ENCODE results near the gene CACNA1F.
A peak's percentile ranks its signal among the peaks of the same experiment; 100 is the strongest.
"Not testable (repeated sequence)": the region's sequence is repeated elsewhere in the genome, so short reads cannot be mapped to it uniquely, and the experiment has no call there.

CACNA1F gene

GRCh38 chrX:49192722-49193328 lies 40.3 kb downstream of the CACNA1F start:
- DNase-seq = peak; percentile 19

GRCh38 chrX:49191574-49192011 lies 41.5 kb downstream of the CACNA1F start:
- DNase-seq = no peak

- peak; percentile 82 for DNase-seq
Observed at GRCh38 chrX:49190821-49191573, 42.1 kb downstream of the CACNA1F start.

DNA sequence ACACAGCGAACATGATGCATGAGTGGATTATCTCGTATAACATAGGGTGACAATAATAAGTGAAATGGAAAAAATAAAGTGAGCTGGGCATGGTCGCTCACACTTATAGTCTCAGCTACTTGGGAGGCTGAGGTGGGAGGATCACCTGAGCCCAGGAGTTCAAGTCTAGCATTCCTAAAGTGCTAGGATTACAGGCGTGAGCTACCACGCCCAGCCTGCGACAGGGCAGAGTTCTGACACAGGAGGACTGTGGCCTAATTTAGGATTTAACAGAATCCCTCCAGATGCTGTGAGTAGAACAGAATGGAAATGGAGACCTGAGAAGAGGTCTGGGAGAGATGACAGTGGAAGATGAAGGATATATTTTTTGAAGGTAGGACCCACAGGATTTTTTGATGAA lies 43.5 kb downstream of the CACNA1F start:
- DNase-seq = no peak

DNA sequence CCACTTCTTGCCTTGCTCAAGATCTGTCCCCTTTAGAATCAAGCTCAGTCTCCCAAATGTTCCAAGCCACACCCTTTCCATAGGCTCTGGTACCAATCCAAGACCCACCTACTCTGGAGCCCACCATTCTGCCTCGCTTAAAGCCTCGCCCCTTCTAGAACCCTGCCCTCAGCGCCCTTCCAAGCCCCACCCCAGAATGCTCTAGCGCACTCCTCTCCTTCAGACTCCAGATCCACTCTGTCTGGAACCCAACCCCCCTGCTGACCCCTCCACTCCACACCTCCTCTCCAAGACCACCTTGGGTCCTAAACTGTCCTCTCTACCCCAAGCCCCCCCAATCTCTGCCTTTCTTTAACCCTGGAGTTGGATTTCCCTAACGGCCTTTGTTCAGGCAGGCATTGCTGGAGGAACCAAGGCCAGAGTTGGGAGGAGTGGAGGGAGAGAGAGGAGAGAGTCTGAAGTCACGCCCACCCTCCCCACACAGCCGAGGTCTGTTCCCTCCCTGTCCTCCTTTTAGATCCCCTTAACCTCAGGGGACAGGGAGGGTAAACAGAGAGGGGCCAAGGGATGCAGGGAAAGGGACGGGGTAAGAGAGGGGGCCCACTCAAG lies 44.6 kb downstream of the CACNA1F start:
- DNase-seq = no peak

GRCh38 chrX:49187526-49187925 lies 45.6 kb downstream of the CACNA1F start:
- no peak for DNase-seq

GRCh38 chrX:49187028-49187394 lies 46.1 kb downstream of the CACNA1F start:
- no peak for DNase-seq

DNA sequence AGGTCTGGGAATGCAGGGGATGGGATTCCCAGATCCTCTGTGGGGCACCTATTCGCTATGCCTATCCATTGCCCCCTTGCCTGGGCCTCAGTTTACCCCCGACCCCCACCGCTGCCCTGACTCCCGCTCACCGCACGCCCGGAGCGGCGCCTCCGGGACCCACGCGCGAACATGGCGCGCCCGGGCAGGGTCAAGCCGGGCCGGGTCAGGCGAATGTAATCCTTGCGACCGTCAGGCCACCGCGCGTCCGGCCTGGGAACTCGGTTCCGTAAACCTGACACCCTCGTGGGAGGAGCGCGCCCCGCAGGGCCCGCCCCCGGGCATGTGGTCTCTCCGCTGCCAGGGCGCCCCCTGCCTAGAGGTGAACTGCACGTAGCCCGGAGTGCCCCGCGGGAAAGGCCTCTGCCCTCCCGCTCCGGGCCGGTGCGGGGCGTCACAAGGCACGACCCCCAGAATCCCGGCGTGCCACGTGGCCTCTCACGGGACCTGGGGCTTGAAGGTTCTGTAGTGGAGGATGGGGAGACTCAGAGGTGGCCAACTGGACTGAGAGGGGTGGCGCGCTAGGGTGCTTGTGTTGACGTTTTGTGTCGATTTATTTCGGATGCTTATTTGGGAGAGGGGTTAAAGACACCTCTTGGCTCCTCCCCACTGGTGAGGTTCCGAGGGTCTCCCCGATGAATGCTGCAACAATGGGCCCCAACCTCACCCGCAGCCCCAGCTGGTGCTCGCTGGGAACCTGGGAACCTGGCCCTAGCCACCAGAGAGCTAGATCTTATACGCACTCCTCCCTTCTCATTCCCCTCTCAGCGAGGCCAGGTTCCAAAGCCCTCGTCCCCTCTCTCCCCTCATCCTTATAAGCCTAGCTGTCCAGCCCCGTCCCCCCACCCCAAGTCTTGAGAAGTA lies 46.8 kb downstream of the CACNA1F start, which contains the start of gene PRICKLE3:
PRICKLE3 (minus strand) TSS at position 249 of the 903 bp plus-strand sequence; CDS start at position 173, 76 bp downstream.
- DNase-seq = peak; percentile 80

DNA sequence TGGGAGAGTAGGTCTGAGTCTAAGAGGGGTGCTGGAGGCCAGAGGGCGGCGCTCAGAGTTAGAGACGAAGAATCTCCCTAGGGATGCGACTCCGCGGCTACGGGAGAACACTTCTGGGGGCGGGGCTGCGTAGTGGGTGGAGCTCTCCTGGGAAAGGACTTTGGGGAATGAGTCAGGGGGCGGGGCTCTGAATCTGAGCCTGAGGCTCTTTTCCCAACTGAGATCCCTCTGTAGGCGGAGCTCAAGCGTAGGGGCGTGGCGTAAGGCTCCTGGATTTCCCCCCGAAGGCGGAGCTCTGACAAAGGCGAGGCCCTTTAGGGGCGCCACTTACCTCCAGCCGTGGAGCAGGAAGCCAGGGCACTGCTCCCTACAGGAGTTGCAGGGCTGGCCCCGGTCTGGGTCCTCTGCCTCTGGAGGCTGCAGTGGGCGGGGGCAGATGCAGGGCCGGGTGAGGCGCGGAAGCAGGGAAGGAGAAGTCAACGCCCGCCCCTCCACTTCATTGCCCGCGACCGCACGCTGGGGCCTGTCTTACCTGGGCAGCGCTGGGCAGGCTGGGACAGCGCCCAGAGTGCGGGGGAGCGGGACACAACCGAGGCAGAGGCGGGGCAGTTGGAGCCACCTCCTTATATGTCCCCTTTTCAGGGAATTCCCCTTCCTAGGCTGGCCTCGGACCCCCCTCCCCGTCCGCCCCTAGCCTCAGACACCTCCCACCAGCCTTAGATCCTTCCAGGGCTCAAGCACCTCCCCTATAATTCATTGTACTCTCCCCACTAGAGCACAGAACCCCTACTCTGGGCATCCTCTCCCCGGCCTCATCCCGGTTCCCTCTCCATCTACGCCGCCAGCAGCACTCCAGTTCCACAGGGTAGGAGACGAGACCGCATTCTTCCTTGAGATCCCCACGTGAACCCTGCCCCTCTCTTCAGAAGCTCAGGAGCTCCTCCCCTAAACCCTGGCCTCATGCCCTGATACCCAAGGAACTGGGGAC lies 48.6 kb downstream of the CACNA1F start:
- DNase-seq = peak; percentile 20

- DNase-seq = no peak
Observed at GRCh38 chrX:49183701-49184281, 49.3 kb downstream of the CACNA1F start.

DNA sequence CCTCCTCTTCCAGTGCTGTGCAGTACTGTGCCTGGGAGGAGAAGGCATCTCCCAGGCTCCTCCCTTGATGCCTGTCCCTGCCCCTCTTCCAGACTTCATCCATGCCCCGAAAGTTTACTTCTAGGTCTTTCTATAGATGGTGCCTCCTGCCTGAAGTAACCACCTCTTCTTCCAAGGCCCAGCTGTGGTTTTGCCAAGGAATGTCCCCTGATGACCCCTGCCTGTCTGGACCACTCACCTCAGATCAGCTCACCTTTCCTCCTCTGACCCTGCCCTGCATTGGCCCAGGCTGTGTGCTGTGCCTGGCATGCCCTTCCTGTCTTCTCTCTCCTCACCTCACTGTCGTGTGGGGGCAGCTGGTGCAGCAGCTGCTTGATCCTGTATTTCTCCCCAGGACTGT lies 53.8 kb downstream of the CACNA1F start:
- no peak for DNase-seq

DNA sequence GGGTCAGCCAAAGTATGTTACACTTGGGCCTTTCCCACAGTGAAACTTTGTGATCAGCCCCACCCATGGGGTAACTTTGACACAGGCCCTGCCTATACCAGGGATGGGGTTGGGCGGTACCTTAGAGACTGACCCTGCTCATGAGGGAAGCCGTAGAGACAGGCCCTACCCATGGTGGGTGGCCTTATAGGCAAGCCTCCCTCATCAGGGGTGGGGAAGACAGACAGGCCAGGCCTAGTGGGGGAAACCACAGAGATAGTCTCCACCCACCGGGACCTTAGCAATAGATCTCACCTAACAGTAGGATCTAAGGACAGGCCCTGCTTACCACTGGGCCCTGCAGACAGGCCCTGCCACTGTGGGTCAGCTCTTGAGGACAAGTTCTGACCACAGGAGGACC lies 54.6 kb downstream of the CACNA1F start:
- no peak for DNase-seq

GRCh38 chrX:49177873-49178480 lies 55.2 kb downstream of the CACNA1F start:
- no peak for DNase-seq

GRCh38 chrX:49177338-49177833 lies 55.8 kb downstream of the CACNA1F start:
- no peak for DNase-seq

DNA sequence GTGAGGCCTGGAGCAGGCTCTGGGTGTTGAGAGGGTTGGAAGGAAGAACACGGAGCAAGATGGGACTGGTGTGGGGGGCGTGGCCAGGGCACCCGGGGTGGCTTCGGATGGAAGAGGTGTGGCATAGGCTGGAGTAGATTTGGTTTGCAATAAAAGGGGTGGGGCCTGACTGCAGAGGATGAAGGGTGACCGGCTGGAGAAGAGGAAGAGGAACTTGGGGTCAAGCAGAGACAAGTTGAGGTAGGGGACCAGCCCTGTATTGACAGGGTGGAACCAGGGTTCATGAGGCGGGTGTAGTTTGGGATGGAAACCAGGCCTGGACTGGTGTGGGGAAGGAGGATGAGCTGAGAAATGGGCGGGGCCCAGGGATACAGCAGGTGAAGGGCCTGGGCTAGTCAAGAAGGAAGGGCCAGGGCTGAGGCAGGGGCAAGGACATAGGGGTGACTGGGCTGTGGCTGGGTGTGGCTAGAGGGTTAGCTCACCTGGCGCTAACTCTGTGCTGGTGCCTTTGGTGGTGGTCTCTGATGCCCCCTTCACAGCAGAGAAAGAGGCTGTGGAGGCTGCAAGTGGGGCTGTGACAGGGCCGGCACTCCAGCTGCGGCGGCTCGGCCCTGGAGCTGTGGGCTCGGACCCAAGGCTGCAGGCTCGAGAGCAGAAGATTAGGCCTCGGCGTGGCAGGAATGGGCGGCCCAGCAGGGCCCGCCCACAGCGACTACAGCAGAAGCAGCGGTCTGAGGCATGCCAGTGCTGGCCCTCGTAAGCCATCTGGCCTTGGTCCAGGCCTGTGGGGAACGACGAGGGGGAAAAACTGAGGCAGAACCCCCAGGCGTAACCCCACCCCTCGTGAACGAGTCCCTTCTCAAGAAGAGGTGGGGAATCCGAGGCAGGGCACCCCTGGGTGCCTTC lies 56.5 kb downstream of the CACNA1F start:
- no peak for DNase-seq

GRCh38 chrX:49175435-49176274 lies 57.5 kb downstream of the CACNA1F start:
- DNase-seq = no peak

GRCh38 chrX:49174723-49175122 lies 58.4 kb downstream of the CACNA1F start:
- DNase-seq = no peak

DNA sequence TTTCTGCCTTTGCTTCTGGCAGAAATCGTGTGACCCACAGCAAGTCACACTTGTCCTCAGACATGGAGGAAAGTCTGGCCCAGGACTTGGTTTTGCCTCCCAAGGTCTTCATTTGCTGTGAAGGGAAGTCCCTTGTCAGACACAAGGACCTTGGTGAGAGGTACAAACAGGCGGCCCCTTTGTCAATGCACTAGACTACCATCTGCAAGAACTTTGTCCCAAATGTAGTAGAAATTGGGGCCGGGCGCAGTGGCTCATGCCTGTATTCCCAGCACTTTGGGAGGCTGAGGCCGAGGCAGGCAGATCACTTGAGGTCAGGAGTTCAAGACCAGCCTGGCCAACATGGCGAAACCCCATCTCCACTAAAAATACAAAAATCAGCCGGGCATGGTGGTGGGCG lies 59.6 kb downstream of the CACNA1F start:
- not testable (repeated sequence) for DNase-seq
